KMS-11 (cell line): ENCODE results near the gene PRRT1.

ENCODE experiments used
- H2AFZ ChIP-seq: fragments of 200-600 bp; sonication (generic); 2 replicates; pipeline ENCODE4 v1.6.1; 2016; ENCODE audit warnings: antibody characterized with exemption, mixed run types, low read depth
- H3K27ac ChIP-seq: fragments of 200-600 bp; sonication (generic); 2 replicates; pipeline ENCODE4 v1.6.1; 2016; ENCODE audit warnings: mild to moderate bottlenecking, mixed run types
- H3K27me3 ChIP-seq: fragments of 200-600 bp; sonication (generic); 2 replicates; pipeline ENCODE4 v1.6.1; 2017; ENCODE audit warnings: mild to moderate bottlenecking, low read depth, mixed run types, moderate library complexity; ENCODE audit not compliant: insufficient read depth
- H3K36me3 ChIP-seq: fragments of 200-600 bp; sonication (generic); 2 replicates; pipeline ENCODE4 v1.6.1; 2017; ENCODE audit warnings: mild to moderate bottlenecking, mixed run types; ENCODE audit not compliant: insufficient read depth
- H3K4me1 ChIP-seq: fragments of 200-600 bp; sonication (generic); 2 replicates; pipeline ENCODE4 v1.6.1; 2016; ENCODE audit warnings: mild to moderate bottlenecking, low read depth, mixed run types; ENCODE audit not compliant: poor library complexity, severe bottlenecking
- H3K4me2 ChIP-seq: fragments of 200-600 bp; sonication (generic); 2 replicates; pipeline ENCODE4 v1.7.0; 2016; ENCODE audit warnings: mild to moderate bottlenecking, mixed run types
- H3K4me3 ChIP-seq: fragments of 200-600 bp; sonication (generic); IDR thresholded peaks from 2 replicates; pipeline ENCODE4 v1.6.1; 2017; ENCODE audit warnings: low read depth, low read length, mixed read lengths; ENCODE audit not compliant: insufficient read depth
- H3K79me2 ChIP-seq: fragments of 200-600 bp; sonication (generic); 2 replicates; pipeline ENCODE4 v1.6.1; 2016; ENCODE audit warnings: low read depth, mixed run types; ENCODE audit not compliant: insufficient read depth
- H3K9ac ChIP-seq: fragments of 200-600 bp; sonication (generic); 2 replicates; pipeline ENCODE4 v1.6.1; 2016; ENCODE audit warnings: mild to moderate bottlenecking, mixed run types
- H4K20me1 ChIP-seq: fragments of 200-600 bp; sonication (generic); 2 replicates; pipeline ENCODE4 v1.6.1; 2016; ENCODE audit warnings: mild to moderate bottlenecking, mixed run types; ENCODE audit not compliant: insufficient read depth
- TF ChIP-seq, protein P1 (sequence below): fragments of 200-600 bp; sonication (generic); conservative IDR thresholded peaks from 2 replicates; pipeline ENCODE4 v1.6.1; 2017; ENCODE audit warnings: low read depth, mild to moderate bottlenecking, antibody characterized with exemption, low read length, moderate library complexity, mixed read lengths

The PRRT1 gene

DNA sequence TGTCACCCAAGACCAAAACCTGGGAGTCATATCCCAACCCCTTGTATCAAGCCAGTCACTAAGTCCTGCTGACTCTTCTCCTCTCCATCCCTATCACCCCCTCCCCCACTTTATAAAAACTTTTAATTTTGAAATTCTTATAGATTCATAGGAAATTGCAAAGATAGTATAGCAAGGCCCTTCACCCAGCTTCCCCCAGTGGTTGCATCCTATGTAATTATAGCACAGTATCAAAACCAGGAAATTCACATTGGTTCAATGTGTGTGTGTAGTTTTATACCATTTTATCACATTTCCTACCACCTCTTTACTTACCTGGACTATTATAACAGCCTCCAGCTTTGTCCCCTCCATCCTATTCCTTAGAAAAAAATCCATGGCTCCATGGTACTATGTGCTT lies 6.3 kb upstream of the PRRT1 start:
- no peak overlapping the region for H3K4me2 ChIP-seq
- no peaks in the 10 kb centered on the region for H4K20me1 ChIP-seq
- no peak overlapping the region for H3K27ac ChIP-seq
- TF ChIP-seq, protein P1, sequence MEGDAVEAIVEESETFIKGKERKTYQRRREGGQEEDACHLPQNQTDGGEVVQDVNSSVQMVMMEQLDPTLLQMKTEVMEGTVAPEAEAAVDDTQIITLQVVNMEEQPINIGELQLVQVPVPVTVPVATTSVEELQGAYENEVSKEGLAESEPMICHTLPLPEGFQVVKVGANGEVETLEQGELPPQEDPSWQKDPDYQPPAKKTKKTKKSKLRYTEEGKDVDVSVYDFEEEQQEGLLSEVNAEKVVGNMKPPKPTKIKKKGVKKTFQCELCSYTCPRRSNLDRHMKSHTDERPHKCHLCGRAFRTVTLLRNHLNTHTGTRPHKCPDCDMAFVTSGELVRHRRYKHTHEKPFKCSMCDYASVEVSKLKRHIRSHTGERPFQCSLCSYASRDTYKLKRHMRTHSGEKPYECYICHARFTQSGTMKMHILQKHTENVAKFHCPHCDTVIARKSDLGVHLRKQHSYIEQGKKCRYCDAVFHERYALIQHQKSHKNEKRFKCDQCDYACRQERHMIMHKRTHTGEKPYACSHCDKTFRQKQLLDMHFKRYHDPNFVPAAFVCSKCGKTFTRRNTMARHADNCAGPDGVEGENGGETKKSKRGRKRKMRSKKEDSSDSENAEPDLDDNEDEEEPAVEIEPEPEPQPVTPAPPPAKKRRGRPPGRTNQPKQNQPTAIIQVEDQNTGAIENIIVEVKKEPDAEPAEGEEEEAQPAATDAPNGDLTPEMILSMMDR: no peak
- no peaks in the 10 kb centered on the region for H3K36me3 ChIP-seq
- no peak overlapping the region for H3K4me3 ChIP-seq
- no peaks in the 10 kb centered on the region for H3K79me2 ChIP-seq
- peaks cover under 1% of the 10 kb centered on the region; the same call in 1 of the 2 replicates for H3K27me3 ChIP-seq
- H3K9ac ChIP-seq: no peak overlapping the region
- no peak overlapping the region for H2AFZ ChIP-seq
- no peaks in the 10 kb centered on the region for H3K4me1 ChIP-seq

DNA sequence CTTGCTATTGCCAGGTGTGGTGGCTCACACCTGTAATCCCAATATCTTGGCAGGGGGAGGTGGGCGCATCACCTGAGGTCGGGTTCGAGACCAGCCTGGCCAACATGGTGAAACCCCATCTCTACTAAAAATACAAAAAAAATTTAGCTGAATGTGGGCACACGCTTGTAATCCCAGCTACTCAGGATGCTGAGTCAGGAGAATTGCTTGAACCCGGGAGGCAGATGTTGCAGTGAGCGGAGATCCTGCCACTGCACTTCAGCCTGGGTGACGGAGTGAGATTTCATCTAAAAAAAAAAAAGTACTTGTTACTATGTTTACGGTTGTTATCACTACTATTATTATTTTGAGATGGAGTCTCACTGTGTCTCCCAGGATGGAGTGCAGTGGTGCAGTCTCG lies 5.2 kb upstream of the PRRT1 start:
- Histone ChIP-seq H3K9ac (no peak overlapping the region), H3K79me2 (no peaks in the 10 kb centered on the region), H4K20me1 (no peaks in the 10 kb centered on the region), H3K4me3 (no peak overlapping the region), H3K4me1 (no peaks in the 10 kb centered on the region), H3K27ac (no peak overlapping the region), H3K4me2 (no peak overlapping the region), H3K36me3 (no peaks in the 10 kb centered on the region), H2AFZ (no peak overlapping the region), H3K27me3 (peaks cover 6% of the 10 kb centered on the region; the same call in 1 of the 2 replicates)
- TF ChIP-seq, protein P1: no peak

- TF ChIP-seq, protein P1: peak; percentile 28; the same call in 1 of the 2 replicates
- Histone ChIP-seq H3K36me3 (no peaks in the 10 kb centered on the region), H3K4me1 (no peaks in the 10 kb centered on the region), H3K9ac (peak overlapping the region; percentile 33; the same call in 1 of the 2 replicates), H2AFZ (peak overlapping the region; percentile 76), H4K20me1 (no peaks in the 10 kb centered on the region), H3K27me3 (peaks cover 6% of the 10 kb centered on the region; the same call in 1 of the 2 replicates), H3K79me2 (no peaks in the 10 kb centered on the region), H3K4me3 (no peak overlapping the region), H3K27ac (no peak overlapping the region), H3K4me2 (peak overlapping the region; percentile 55)
Measured at GRCh38 chr6:32154514-32155161, 2.9 kb upstream of the PRRT1 start.

DNA sequence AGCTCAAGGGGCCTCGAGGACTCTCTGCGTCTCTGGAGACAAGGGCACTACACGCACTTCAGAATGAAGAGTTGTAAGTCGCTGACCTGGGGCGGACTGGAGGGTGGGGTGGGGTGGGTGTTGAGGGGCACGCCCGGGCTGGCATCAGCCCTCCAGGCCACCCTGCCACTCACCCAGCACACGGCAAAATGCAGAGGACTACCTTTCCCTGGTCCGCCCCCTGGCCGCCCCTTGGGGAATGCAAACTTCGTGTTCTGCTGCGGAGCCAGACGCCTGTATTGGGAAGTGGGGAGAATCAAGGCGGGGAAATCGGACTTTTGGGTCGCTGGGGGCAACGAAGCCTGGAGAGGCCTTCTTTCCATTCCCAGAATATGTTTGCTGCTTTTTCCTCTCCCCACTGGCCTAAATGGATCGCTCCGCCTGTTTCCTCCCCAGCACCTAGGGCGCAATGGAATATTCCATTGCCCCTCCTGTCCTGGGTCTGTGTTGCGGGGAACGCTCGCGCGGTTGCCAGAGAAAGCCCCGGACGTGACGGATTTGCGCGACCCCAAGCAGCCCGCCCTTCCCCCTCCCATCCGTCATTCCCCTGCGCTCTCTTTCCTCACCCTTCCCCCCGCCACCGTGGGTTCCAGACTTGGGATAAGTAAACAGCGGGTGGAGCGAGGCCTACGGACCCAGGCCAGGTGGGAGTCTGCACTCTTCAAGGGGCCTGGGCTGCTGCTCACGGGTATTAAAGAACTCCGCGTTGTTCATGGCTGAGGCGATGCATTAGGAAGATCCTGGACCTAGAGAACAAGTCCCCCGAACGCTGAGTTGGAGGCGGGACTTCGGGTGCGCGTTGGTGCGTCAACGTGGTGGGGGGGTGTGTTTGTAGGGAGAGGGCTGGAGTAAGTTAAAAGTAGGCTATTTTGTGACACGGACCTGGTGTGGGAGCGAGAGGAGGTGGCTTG lies 2.1 kb upstream of the PRRT1 start, which contains the start of gene PPT2:
TSS of gene PPT2 (plus strand) at position 578 of the 950 bp plus-strand sequence. CDS start 454 bp downstream, outside the sequence.
- Histone ChIP-seq H3K36me3 (no peaks in the 10 kb centered on the region), H3K4me2 (peak within 1 kb of the TSS; percentile 55), H2AFZ (peak within 1 kb of the TSS; percentile 76), H4K20me1 (no peaks in the 10 kb centered on the region), H3K27ac (no peak within 1 kb of the TSS), H3K4me3 (no peak within 1 kb of the TSS), H3K27me3 (peaks cover 6% of the 10 kb centered on the region; the same call in 1 of the 2 replicates), H3K79me2 (no peaks in the 10 kb centered on the region), H3K4me1 (no peaks in the 10 kb centered on the region), H3K9ac (peak within 1 kb of the TSS; percentile 33; the same call in 1 of the 2 replicates)
- TF ChIP-seq, protein P1: no peak
